GM12865 (cell line): ENCODE data around the gene ODAD2.
"Not testable (repeated sequence)": the region's sequence is repeated elsewhere in the genome, so short reads cannot be mapped to it uniquely, and the experiment has no call there.

Experiments used
- DNase-seq: peaks from one replicate; pipeline ENCODE4 v3.0.0; 2010; ENCODE audit warnings: low read depth
- H3K4me3 ChIP-seq: 2 replicates; pipeline ENCODE4 v1.5.1; 2011; ENCODE audit warnings: mild to moderate bottlenecking, low read depth, low read length, control low read depth
- TF ChIP-seq, protein P1 (sequence below): IDR thresholded peaks from 2 replicates; pipeline ENCODE4 v1.5.1; 2011; ENCODE audit warnings: low read length, control low read depth, low read depth, inconsistent platforms; ENCODE audit not compliant: insufficient read depth; ENCODE audit errors: missing control alignments

Gene ODAD2

DNA sequence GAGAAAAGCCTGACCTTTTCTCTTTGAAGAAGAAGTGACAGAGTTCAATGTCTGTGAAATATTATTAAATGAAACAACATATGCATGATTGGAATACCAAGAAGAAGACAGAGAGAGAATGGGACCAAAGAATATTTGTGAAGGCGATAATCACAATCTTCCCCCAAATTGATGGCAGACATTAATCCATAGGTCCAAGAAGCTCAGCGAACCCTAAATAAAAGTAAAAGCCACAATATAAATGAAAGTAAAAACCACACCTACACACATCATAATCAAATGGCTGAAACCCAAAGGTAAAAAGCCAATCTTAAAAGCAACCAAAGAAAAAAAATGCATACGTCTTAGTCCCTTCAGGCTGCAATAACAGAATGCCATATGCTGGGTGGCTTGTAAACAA is 84.0 kb downstream of the ODAD2 start:
- no peak overlapping the region for H3K4me3 ChIP-seq
- no peak for DNase-seq
- TF ChIP-seq, protein P1, sequence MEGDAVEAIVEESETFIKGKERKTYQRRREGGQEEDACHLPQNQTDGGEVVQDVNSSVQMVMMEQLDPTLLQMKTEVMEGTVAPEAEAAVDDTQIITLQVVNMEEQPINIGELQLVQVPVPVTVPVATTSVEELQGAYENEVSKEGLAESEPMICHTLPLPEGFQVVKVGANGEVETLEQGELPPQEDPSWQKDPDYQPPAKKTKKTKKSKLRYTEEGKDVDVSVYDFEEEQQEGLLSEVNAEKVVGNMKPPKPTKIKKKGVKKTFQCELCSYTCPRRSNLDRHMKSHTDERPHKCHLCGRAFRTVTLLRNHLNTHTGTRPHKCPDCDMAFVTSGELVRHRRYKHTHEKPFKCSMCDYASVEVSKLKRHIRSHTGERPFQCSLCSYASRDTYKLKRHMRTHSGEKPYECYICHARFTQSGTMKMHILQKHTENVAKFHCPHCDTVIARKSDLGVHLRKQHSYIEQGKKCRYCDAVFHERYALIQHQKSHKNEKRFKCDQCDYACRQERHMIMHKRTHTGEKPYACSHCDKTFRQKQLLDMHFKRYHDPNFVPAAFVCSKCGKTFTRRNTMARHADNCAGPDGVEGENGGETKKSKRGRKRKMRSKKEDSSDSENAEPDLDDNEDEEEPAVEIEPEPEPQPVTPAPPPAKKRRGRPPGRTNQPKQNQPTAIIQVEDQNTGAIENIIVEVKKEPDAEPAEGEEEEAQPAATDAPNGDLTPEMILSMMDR, result no peak

DNA sequence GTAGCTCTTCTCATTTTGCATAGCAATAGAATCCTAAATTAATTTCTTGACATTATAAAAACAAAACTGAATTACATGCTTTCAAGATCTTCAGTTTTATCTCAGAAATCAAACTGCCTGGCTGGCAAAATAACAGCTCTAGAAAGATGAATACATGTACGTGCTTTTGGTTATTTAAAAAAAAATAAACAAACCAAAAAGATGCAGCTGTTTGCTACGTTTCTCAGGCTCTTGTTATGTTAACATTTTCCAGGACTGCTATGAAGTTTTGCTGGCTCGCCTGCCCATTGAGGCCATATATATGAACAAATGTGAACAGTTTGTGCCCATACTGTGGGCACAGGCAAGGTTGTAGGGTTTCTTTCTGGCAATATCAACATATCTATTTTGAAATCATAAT is 86.6 kb downstream of the ODAD2 start:
- no peak overlapping the region for H3K4me3 ChIP-seq
- TF ChIP-seq, protein P1, result no peak
- DNase-seq, result no peak

DNA sequence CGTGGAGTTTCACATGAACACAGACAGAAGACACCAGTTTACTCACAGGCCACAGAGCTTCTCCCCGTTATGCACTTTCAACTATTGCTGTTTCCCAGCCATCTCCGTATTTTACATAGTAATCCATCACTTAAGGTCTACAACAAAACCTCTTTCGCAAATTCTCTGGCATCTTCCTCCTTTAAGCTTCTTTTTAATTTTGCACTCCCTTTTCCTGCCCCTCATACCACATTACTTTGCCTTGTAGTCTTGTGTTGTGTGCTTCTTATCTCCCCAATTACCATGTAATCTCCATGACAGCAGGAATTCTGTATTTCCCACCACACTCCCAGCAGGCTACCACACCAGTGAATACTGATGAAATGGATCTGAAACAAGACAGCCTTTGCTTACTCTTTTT is 87.3 kb downstream of the ODAD2 start:
- DNase-seq, result no peak
- TF ChIP-seq, protein P1, result no peak
- no peak overlapping the region for H3K4me3 ChIP-seq

DNA sequence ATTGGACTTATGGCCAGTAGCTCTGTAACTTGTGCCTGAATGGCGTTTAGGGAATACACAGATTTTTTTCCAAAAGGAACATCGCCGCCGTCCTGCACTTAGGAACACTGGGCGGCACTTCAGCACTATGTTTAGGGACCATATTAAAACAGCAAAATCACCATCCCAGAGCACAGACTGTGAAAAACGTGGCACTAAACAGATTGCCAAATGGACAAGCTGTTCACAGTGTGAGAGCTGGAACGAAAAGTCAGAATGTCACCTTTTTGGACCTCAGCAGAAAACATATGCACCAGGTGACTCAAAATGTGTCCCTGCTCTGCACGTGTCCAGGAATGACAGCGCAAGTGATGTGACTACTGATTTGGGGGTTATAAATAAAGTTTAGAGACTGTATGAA is 87.9 kb downstream of the ODAD2 start:
- TF ChIP-seq, protein P1, result no peak
- DNase-seq, result no peak
- H3K4me3 ChIP-seq, result no peak overlapping the region

DNA sequence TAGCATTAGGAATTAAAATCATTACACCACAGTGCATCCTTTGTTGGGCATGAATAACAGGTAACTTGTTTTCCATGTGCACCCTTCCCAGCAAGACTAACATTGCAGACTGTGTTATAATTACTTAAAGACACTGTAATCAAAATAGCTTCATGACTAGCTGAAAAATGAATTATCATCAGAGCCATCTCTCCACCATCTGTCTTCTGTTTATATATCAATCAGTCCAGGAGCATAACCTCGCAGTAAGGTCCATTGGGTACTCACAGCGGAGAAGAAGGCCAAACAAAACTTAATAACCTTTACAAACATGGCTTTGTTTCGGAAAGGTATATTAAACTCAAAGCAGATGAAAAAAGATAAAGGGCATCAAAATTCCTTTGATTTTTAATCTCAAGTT is 90.6 kb downstream of the ODAD2 start:
- DNase-seq, result no peak
- H3K4me3 ChIP-seq, result no peak overlapping the region
- TF ChIP-seq, protein P1, result no peak

DNA sequence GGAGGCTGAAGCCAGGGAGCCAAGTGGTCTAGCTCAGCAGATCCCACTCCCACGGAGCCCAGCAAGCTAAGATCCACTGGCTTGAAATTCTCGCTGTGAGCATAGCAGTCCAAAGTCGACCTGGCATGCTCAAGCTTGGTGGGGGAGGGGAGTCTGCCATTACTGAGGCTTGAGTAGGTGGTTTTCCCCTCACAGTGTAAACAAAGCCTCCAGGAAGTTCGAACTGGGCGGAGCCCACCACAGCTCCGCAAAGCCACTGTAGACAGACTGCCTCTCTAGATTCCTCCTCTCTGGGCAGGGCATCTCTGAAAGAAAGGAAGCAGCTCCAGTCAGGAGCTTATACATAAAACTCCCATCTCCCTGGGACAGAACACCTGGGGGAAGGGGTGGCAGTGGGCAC is 99.4 kb downstream of the ODAD2 start:
- not testable (repeated sequence) for H3K4me3 ChIP-seq
- peak; percentile 5 for DNase-seq

DNA sequence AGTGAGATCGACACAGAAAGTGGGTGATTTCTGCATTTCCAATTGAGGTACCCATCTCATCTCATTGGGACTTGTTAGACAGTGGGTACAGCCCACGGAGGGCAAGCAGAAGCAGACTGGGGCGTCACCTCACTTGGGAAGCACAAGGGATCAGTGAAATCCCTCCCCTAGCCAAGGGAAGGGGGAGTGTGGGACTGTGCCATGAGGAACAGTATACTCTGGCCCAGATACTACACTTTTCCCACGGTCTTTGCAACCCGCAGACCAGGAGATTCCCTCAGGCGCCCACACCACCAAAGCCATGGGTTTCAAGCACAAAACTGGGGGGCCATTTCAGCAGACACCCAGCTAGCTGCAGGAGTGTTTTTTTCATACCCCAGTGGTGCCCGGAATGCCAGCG is 99.8 kb downstream of the ODAD2 start:
- no peak overlapping the region for H3K4me3 ChIP-seq
- TF ChIP-seq, protein P1, result no peak
- DNase-seq, result no peak
